G401 (cell line): ENCODE results near the gene ZNF787. TPM values are rescaled to one million over a fixed set of nuclear protein-coding genes. Genes with fewer than 3 reads are reported as not detected.
"Not testable (repeated sequence)": the region's sequence is repeated elsewhere in the genome, so short reads cannot be mapped to it uniquely, and the experiment has no call there.

Experiments used
- DNase-seq: peaks from one replicate; pipeline ENCODE4 v3.0.0-alpha.2; 2015; ENCODE audit warnings: low spot score
- in situ Hi-C: cut with HindIII; loops from 2 replicates; pipeline ENCODE4 v1.10.0; 2016; ENCODE audit warnings: low sequenced_read_pairs, mixed read lengths
- total RNA-seq: library from RNA; depleted of rRNA; stranded (reverse); fragments of >200 nt; shearing (Covaris generic); gene quantifications from 2 replicates; pipeline ENCODE4 v1.2.3, GENCODE V29; 2014; rRNA removed

The ZNF787 gene
- total RNA-seq = 55.8 and 56.1 TPM in 2 replicates

GRCh38 chr19:56121180-56122167 lies at the start of gene ZNF787:
Gene ZNF787 (minus strand): TSS chr19:56121295. CDS start chr19:56103217, 18,078 bp downstream.
- peak; percentile 98 for DNase-seq
- in situ Hi-C loops = no loop called here

DNA sequence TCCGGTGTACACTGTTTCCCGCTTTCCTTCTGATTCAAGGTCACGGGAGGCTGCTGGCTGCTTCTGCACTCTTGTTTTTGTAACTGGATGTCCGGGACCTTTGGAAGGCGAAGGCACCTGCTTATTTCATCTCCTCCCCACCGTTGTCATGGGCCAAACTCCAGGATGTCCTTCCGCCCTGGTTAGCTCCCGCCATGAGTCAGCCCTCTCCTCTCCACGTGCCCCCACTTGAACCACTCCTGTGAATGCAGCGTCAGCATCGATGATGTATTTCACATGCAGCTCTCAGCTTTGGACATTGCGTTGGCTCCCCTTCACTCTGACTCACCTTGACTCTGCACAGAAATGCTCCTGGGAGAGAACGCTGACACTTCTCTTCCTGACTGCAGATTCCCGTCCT lies 49.2 kb upstream of the ZNF787 start:
- in situ Hi-C loops = no loop called here
- DNase-seq = no peak

DNA sequence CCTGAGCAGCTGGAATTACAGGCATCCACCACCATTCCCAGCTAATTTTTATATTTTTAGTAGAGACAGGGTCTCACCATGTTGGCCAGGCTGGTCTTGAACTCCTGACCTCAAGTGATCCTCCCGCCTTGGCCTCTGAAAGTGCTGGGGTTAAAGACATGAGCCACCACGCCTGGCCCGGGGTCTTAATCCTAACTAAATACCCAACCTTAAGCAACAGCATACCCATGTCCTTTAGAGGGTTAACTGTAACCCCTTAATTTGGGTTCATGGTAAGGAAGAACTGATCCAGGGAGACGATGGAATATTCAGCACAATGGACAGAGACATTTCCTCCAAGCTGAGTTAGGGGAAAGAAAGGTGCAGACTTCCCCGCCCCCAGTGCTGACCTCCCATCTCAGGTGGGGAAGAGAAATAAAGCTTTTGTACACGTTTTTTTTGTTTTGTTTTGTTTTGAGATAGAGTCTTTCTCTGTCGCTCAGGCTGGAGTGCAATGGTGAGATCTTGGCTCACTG lies 46.0 kb upstream of the ZNF787 start:
- in situ Hi-C loops = no loop called here

DNA sequence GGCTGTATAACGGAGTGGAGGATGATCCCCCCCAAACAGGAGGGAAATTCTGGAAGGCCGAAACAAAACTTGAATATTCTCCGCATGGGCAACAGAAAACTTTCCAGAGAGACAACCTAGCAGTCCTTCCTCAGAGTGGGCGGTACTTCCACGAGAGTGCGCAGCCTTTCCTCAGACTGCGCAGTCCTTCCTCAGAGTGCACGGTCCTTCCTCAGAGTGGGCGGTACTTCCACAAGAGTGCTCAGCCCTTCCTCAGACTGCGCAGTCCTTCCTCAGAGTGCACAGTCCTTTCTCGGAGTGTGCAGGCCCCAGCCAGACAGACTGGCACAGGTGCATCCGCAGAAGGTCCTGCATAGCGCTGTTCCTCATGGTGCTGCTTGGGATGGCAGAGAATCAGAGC lies 42.0 kb upstream of the ZNF787 start:
- DNase-seq = no peak
- in situ Hi-C loops = no loop called here

More for the DNA sequence above, 46.0 kb upstream of the ZNF787 start:
- DNase-seq = no peak

DNA sequence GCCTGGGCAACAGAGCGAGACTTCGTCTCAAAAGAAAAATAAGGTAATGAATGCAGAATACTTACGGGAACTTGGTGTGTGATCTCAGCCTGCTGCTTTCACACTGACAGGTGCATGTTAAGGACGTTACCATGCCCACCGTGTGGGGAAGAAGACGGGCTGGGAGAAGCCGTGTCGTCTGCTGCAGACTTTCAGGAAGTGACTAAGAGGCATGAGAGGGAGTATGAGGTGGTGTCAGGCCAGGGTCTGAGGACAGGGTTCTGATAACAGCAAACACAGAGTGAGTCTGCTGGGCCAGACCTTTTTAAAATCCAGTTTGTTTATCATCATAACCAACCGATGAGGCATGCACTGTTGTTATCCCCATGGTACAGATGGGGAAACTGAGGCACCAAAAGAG lies 41.2 kb upstream of the ZNF787 start:
- no peak for DNase-seq
- in situ Hi-C loops = no loop called here

- DNase-seq = no peak
- in situ Hi-C loops = no loop called here
Measured at GRCh38 chr19:56161534-56161933, 40.4 kb upstream of the ZNF787 start.

DNA sequence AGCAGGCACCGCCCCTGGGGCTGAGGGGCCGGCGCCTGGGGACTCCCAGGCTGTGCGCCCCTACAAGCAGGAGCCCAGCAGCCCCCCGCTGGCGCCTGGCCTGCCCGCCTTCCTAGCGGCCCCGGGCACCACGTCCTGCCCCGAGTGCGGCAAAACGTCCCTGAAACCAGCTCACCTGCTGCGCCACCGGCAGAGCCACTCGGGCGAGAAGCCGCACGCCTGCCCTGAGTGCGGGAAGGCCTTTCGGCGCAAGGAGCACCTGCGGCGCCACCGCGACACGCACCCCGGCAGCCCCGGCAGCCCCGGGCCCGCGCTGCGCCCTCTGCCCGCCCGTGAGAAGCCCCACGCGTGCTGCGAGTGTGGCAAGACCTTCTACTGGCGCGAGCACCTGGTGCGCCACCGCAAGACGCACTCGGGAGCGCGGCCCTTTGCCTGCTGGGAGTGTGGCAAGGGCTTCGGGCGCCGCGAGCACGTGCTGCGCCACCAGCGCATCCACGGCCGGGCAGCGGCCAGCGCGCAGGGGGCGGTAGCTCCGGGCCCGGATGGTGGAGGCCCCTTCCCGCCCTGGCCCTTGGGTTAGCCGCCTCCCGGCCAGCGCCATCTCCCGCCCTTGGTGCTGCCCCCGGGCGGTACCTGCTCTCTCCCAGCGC lies 38.7 kb upstream of the ZNF787 start:
- in situ Hi-C loops = no loop called here
- DNase-seq = no peak

DNA sequence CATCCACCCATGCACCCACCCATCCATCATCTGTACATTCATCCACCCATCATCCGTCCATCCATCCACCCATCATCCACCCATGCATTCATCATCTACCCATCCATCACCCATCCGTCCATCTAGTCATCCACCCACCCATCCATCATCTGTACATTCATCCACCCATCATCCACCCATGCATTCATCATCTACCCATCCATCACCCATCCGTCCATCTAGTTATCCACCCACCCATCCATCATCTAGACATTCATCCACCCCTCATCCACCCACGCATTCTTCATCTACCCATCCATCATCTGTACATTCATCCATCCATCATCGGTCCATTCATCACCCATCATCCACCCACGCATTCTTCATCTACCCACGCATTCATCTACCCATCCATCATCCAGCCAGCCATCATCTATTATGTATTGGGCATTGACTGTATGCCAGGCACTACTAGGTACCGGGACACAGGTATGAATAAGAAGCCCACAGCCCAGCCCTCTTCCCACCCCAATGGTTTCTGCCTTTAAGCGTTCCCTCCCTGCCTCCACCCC lies 38.0 kb upstream of the ZNF787 start:
- in situ Hi-C loops = no loop called here
- DNase-seq = no peak

DNA sequence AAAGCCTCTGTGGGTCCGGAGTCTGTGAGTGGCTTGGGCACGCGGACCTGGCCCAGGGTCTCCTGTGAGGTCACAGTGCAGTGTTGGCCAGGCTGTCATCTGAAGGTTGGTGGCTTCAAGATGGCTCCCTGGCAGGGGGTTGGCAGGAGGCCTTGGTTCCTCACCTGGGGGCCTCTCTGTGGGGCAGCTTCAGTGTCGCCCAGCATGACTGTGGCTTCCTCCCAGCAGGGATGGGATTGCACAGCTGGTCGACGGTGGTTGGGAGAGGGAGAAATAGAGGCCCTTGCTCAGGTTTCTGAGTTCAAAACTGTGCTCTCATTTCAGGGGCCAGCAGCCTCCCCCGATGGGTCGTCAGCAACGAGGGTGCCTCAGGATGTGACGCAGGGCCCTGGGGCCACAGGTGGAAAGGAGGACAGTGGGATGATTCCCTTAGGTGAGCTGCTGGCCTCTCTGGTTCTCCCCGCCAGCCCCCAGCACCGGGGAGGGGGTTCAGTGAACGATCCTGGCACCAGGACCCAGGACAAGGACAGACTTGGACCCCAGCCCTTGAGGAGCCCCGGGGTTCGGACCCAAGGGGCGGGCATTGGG lies 37.2 kb upstream of the ZNF787 start:
- in situ Hi-C loops = no loop called here
- no peak for DNase-seq

DNA sequence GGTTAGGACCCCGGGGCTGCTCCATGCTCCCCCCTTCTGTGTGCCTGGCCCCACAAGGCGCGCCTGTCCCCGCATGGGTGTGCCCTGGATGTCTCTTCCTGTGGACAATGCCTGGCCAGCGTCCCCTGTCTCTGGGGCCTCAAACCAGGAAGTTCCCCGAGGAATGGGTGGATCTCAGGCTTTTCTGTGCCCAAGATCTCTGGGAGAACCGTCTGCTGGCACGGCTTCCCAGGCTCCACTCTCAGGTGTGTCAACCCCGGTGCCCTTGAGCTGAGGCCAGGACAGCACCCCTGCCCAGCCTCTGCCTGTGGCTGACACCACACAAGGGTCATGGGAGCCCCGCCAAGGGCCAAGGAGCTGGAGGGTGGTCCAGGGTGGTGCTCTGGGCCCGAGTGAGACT lies 35.7 kb upstream of the ZNF787 start:
- in situ Hi-C loops = no loop called here
- no peak for DNase-seq

DNA sequence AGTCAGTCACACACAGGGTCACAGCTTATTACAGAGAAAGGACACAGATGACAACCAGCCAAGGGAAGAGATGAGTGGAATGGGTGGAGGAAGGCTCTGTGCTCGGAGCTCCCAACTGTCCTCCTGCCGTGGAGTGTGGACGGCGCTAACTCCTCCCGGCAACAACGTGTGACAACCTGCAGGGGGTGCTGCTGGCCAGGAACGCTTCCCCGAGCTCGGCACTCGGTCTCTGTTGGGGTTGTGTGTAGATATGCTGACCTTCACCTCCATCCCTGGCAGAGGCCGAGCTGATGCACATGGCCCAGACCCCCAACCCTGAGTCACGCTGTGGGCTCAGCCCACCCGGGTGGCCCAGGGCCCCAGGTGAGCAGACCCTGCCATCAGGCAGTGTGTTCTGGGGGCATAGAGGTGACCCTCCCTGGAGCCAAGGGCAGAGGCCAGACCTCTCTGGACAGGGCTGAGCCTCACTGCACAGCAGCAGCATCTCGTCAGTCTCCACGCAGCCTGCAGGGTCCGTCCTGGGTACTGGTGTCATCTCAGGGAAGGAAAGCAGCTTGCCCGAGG lies 34.1 kb upstream of the ZNF787 start:
- DNase-seq = no peak
- in situ Hi-C loops = no loop called here

DNA sequence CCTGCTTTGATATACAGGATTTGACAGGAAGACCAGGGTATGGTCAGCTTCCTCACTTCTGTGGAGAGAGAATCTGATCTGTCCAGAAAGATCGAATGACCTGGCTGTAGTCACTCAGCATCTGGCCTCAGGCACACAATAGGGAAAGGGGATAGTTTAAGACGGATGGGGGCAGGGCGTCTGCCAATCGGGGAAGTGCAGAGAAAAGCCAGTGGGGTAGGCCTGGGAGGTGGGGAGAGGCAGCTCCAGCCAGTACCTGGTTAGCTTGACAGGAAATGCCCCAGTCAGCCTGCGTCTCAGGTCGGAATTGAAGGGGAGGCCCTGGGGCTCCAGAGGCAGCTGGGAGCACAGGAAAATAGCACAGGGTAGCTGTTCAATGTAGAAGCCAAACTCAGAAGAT lies 32.4 kb upstream of the ZNF787 start:
- in situ Hi-C loops = no loop called here
- no peak for DNase-seq

DNA sequence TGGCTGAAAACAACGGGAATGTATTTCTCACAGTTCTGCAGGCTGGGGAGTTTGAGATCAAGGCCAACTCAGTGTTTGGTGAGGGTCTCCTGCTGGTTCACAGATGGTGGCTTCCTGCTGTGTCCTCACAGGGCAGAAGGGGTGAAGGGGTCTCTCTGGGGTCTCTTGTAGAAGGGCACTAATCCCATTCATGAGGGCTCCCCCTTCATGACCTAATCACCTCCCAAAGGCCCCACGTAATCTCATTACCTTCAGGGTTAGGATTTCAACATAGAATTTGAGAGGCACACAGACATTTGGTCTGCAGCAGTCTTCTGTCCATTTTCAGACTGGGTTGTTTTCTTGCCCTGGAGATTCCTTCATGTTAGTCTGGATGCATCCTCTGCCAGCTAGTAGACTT lies 31.5 kb upstream of the ZNF787 start:
- DNase-seq = no peak
- in situ Hi-C loops = no loop called here

DNA sequence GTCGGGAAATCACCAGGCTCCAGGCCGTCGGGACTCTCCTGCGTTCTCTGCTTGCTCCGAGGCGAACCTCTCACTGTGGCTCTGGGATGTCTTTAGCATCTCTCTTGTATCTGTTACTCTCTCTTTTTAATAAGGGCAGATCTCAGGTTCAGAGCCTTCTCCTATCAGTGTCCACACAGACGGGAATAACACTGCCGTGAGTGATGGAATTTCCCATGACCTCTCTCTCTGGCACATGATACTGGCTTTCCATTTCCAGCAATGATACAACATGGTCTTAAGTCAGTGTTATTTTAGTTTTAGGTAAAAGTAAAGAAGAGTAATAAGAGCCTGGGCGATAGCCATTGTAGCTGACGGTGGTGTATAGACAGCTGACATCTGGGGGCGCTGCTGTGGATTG lies 29.3 kb upstream of the ZNF787 start:
- no peak for DNase-seq
- in situ Hi-C loops = no loop called here

- in situ Hi-C loops = no loop called here
- no peak for DNase-seq
Measured at GRCh38 chr19:56149656-56150038, 28.6 kb upstream of the ZNF787 start.

DNA sequence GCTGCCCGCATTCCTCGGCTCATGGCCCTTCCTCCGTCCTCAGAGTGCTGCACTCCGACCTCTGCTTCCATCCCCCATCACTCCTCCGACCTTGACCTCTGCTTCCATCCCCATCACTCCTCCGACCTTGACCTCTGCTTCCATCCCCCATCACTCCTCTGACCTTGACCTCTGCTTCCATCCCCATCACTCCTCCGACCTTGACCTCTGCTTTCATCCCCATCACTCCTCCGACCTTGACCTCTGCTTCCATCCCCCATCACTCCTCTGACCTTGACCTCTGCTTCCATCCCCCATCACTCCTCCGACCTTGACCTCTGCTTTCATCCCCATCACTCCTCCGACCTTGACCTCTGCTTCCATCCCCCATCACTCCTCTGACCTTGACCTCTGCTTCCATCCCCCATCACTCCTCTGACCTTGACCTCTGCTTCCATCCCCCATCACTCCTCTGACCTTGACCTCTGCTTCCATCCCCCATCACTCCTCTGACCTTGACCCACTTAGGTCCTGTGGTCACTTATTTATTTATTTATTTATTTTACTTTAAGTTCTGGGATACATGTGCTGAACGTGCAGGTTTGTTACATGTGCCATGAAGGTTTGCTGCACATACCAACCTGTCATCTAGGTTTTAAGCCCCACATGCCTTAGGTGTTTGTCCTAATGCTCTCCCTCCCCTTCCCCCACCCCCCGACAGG lies 28.0 kb upstream of the ZNF787 start:
- in situ Hi-C loops, DNase-seq: not testable (repeated sequence)

GRCh38 chr19:56148096-56148495 lies 27.0 kb upstream of the ZNF787 start:
- in situ Hi-C loops = no loop called here
- DNase-seq = no peak

GRCh38 chr19:56147307-56147706 lies 26.2 kb upstream of the ZNF787 start:
- DNase-seq = no peak
- in situ Hi-C loops = no loop called here

GRCh38 chr19:56146904-56147303 lies 25.8 kb upstream of the ZNF787 start:
- in situ Hi-C loops = no loop called here
- peak; percentile 40 for DNase-seq
